ENCODE results near the gene ETV6.

Gene ETV6

GRCh38 chr12:11812586-11813437 is 163.3 kb downstream of the ETV6 start:
- peak; percentile 79 for DNase-seq

- DNase-seq, result peak; percentile 59
These were observed 164.0 kb downstream of the ETV6 start for GRCh38 chr12:11813438-11813813.

- DNase-seq, result peak; percentile 44
These were observed 164.9 kb downstream of the ETV6 start for GRCh38 chr12:11814374-11814773.

- no peak for DNase-seq
These were observed 165.9 kb downstream of the ETV6 start for GRCh38 chr12:11815397-11815796.

- DNase-seq, result peak; percentile 71
These were observed 170.2 kb downstream of the ETV6 start for GRCh38 chr12:11819643-11820042.

- DNase-seq, result no peak
These were observed 171.0 kb downstream of the ETV6 start for GRCh38 chr12:11820476-11820875.

GRCh38 chr12:11821386-11822080 is 172.1 kb downstream of the ETV6 start:
- DNase-seq, result no peak

DNA sequence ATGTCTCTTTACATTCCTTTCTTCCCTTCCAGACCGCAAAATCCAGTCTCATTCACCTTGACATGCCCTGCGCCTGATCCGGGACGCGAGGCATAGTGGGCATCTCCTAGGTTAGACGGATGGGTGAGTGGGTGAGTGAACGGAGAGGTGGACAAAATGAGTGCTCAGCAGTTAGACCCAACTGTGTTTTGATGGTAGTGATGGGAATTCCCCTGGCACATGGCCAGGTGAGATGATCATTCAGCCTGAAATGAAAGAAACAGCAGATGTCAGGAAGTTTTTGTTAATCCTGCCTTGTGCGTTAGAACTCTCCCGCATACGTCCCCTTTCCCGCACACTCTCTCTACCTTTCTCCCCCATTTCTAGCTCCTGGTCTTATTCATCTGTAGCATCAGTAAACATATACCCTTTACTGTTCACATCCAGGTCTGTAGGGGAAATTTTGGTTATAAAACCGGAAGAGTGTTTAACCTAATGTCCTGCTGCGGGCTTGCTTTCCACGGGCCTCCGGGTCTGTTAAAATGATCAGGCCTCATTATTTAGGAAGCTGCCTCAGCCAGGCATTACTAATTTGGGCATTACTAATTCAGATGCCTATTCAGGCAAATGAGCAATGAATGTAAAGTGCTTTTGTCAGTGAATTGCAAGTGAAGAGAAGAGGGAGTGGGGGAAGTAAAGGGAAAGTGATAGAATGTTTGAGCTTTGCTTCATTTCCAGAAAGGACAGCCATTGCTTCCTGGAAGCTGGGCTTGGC is 172.8 kb downstream of the ETV6 start:
- DNase-seq, result peak; percentile 92

DNA sequence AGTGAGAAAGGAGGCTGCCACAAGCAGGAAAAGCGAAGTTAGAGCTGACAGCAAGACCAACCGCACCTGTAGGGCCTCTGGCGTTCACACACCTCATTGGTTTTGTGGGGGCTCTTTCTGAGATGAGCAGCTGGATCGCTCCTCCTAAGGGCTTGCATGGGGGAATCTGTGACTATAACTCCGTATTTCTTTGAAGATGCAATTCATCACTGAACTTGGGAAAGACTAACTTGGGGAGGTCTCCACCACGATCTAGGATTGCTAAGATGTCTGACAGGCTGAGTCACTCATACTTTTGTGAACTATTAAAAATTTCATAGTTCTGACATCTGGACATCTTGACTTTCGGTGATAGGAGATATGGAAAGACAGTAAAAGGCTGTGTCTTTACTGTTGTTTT is 173.6 kb downstream of the ETV6 start:
- no peak for DNase-seq

DNA sequence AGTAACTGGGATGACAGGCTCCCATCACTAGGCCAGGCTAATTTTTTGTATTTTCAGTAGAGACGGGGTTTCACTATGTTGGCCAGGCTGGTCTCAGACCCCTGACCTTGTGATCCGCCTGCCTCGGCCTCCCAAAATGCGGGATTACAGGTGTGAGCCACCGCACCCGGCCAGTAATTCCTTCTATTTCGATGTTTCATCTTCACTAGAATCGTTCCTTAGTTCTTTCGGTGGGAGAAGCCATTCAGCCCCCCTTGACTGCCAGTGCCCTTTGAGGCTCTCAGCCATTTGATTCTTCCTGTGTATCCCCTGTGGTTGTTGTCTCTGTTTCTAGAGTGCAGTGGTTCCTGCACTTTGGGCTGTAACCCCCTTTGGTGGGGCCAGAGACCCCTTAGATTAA is 174.1 kb downstream of the ETV6 start:
- DNase-seq, result no peak

DNA sequence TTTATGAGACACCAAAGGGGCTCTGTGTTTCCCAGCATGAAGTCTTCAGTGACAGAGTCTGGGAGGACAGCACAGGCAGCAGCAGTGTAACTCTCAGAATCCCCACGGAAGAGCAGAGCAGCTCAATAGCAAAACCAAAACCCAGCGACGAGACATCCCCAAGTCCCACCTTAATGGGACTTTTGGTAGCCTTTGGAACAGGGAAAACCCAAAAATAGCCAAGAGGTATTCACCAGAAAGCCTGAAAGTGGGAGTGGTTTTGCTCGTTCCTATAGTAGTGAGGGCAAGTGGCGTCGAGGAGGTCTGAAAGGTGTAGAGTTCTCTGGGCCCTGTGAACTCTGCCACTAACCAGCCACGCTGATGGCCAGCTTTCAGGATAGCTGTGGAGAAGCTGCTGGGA is 174.6 kb downstream of the ETV6 start:
- no peak for DNase-seq

DNA sequence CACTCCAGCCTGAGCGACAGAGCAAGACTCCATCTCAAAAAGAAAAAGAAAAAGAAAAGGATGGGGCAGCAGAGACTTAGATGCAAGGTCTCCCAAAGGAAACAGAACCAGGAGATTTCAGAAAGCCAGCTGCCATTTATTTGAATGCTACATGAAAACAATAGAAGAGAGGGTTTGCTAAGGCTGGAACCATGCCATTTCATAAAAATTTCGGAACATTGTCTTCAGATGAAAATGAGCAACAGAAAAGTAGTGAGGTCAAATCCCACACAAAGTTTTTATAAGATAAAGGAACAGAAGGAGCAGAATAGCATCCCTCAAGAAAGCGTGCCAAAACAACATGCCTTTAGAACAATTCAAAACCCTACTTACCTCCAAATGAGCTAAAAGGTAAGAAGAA is 175.3 kb downstream of the ETV6 start:
- no peak for DNase-seq

DNA sequence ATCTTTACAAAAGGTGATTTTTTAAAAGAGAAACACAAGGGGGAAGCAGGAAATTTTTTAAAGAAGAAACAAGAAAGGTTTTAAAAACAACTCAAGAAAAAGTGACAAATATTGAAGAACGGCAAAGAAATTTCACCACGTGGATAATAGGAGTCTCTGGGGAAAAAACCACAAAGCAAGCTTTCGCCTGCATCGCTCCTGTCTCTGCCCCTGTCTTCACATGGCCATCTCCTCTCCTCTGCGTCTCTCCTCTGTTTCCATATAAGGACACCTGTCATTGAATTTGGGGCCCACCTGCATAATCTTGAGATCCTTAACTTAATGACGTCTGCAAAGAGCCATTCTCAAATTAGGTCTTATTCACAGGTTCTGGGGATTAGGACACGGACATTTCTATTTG is 175.8 kb downstream of the ETV6 start:
- no peak for DNase-seq

DNA sequence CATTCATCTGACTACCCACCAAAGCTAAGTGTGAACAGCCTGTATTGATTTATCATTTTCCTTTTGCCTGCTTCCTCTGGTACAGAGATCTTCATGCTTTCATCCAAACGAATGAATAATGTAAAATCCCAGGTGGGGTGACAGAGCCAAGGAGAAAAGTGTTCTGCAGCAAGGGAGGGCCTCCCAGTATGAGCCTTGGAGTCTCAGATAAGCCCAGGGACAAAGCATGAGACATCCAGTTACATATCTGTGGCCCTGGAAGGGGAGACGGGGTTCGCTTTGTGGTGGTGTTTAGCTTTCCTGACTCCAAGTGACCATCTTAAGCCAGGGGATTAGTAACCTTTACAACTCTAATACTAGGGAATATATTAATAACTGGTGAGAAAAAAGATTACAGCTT is 177.1 kb downstream of the ETV6 start:
- peak; percentile 68 for DNase-seq

DNA sequence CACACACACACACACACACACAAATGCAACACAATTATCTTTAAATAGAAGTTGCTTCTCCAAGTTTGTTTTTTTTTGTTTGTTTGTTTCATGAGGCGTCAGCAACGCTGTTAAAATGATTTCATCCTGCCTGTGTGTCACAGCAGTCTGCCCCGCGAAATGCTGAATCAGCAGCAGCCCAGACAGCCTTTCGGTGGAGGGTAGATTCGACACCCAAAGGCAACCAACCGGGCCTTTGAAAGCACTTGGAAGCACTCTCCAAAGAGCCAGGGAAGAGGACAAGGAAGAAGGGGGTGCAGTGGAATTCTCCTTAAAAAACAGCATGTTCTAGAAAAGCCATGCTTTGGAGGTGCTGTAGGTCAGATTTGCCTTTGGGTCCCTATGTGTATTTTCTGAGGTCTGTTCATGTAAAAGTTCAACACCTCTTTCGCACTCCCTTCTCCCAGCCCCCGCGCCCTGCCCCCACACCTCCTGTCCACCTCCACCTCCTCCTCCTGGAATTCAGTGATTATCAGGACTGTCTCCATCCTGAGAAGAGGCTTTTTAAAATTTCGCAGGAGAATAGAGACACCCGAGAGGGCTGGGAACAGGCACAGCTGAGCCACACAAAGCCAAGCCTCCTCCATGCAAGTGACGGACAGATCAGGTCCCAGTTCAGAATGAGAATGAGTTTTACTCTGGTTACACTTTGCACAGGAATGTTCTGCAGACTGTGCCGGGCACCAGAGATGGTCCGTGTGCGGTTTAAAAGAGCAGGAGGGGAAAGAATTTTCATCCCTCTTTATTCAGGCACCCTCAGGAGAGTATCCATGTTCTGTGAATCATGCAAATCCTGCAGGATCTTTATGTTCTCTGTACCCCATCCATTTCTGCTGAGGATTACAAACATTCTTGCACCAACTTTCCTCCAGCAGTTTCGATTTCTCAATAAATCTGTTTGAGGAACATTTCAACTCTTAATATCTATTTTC is 177.9 kb downstream of the ETV6 start:
- peak; percentile 60 for DNase-seq

DNA sequence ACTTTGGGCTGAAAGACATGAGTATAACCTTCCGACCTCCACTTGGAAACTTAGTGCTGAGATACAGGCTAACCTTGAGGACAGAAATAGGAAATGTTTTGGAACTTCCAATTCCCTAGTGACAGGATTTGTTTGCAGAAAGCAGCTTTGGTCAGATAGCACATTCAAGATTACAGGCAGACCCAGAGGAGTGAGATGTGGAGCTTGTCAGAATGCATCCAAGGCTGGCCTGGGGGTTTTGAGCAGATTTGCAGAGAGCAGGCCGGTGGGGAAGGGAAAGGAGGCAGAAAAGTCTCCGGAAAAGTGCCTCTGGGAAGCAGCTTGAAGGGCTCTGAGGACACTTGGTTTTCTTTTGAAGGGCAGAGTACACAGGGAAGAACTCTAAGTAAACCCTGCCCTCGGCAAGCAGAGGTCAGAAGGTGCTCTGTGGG is 180.3 kb downstream of the ETV6 start:
- DNase-seq, result no peak

GRCh38 chr12:11830307-11830801 is 180.9 kb downstream of the ETV6 start:
- DNase-seq, result no peak

DNA sequence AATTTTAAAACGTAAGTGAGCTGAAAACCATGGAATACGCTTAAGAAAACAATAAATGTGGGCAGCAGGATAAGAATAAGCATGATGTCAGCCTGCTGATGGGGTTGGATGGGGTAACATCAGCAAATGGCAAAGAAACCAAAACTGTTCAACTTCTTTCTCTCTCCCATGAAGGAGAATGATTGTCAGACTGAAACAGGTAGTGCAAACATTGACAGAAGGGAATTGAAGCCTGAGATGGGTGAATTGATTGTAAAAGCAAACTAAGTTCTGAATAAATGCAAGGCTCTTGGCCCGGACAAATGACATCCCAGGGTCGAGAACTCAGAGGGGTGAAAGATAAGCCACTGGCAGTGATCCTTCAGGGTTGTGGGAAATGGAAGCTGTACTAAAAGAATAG is 182.6 kb downstream of the ETV6 start:
- DNase-seq, result no peak

DNA sequence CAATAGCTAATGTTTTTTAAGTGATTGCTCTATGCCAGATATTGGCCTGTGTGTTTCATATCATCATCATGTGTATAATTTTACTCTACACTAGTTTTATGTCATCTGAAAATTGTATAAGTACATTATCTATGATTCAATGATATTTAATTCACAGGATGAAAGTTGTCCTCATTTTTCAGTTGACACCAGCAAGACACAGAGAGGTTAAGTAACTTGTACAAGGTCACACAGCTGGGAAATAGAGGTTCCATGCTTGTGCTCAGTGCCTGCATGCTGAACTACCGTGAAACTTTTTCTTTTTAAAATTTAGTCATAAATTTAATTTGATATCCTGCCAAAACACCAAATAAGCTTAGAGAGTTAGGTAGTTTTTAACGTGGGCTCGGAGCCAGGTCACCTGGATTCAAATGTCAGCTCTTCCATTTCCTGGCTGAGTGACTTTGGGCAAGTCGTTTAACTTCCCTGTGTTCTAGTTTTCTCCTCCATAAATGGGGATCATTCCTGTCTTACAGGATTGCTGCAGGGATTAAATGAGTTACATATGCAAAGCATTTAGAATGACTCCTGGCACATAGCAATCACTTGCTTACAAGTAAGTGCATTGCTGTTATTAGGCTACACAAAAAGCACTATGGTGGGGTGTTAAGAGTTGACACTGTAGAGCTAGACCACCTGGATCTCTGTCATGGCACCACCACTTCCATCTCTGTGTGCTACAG is 183.9 kb downstream of the ETV6 start:
- DNase-seq, result no peak

DNA sequence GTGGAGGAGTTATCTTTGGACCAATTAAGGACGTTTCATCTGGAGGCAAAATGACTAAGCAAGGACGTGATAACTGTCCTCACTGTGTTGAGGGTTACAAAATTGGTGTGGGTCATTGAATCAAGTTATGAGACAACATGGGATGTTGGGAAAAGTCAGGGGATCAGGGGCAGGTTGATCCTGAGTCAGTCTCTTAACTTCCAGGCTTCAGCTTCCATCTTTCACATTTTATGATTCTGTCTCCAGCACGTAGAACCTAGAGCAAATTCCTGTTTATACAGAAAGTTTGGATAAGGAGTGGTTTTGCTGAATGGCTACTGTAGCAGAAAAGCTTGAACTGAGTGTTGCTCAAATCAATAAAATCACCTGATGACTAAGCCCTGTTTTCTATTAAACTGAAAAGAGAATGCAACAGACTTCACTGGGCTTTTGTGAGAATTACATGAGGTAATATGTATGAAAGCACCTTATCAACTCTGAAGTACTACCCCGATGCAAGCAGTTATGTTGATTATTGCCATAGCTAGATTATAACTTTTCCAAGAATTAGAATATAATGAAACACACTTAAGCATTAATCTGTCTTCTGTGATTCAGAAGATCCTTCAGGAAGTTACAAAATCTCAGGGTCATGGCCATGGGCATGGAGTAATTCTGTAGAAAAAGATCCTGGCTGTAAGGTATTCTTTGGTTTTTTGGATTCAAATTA is 184.8 kb downstream of the ETV6 start:
- no peak for DNase-seq

DNA sequence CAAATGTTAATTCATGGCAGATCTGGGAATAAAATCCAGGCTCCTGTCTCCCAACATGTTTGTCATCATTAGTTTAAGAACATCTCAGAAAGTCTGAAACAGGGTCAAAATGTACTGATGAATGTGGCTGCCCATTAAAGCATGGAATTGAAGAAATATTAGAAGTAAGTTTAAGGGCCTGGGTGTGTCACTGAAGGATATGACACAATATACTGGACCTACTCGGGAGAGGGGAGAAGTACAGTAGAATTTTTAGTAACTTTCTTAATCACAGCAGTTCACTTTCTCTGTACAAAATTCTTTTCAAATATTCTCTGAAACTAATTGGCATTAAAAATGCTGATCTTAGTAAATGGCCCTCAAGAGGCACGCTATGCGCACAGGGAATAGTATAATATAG is 185.5 kb downstream of the ETV6 start:
- DNase-seq, result no peak

Data from eye (tissue), 1 donor.